Muscle layer of duodenum (tissue), 2 donors: ENCODE measurements around the gene RBBP8NL.

Source experiments
- H3K27ac ChIP-seq: one replicate; pipeline ENCODE4 v1.7.0; 2013; ENCODE audit warnings: mild to moderate bottlenecking, low read length
- H3K27me3 ChIP-seq: one replicate; pipeline ENCODE4 v1.7.0; 2013; ENCODE audit warnings: low read depth, mild to moderate bottlenecking, control low read depth, low read length
- H3K36me3 ChIP-seq, 2 donors: one replicate each; pipeline ENCODE4 v1.7.0; 2013; ENCODE audit warnings: low read length in 2 of 2, control low read depth in 1 of 2, mild to moderate bottlenecking in 1 of 2; ENCODE audit not compliant: insufficient read depth in 2 of 2, control insufficient read depth in 1 of 2
- H3K4me1 ChIP-seq, 2 donors: one replicate each; pipeline ENCODE4 v1.7.0; 2013; ENCODE audit warnings: low read length in 2 of 2, mild to moderate bottlenecking in 2 of 2, control low read depth in 1 of 2, moderate library complexity in 1 of 2; ENCODE audit not compliant: insufficient read depth in 2 of 2, control insufficient read depth in 1 of 2
- H3K4me3 ChIP-seq, 2 donors: one replicate each; pipeline ENCODE4 v1.7.0; 2013; ENCODE audit warnings: low read length in 2 of 2, low read depth in 1 of 2, mild to moderate bottlenecking in 1 of 2
- H3K9me3 ChIP-seq, 2 donors: one replicate each; pipeline ENCODE4 v1.7.0; 2013; ENCODE audit warnings: low read length in 2 of 2, control low read depth in 1 of 2, mild to moderate bottlenecking in 1 of 2; ENCODE audit not compliant: control insufficient read depth in 1 of 2
- donor health status: healthy.

RBBP8NL gene

GRCh38 chr20:62425281-62426058 is 1.9 kb downstream of the RBBP8NL start:
- Histone ChIP-seq H3K9me3 (no peaks in the 10 kb centered on the region), H3K36me3 (no peaks in the 10 kb centered on the region), H3K4me1 (no peaks in the 10 kb centered on the region), H3K27me3 (no peaks in the 10 kb centered on the region), H3K4me3 (no peak overlapping the region), H3K27ac (no peak overlapping the region)

- no peaks in the 10 kb centered on the region for H3K4me1 ChIP-seq
- H3K27ac ChIP-seq, result no peak overlapping the region
- no peaks in the 10 kb centered on the region for H3K9me3 ChIP-seq
- H3K27me3 ChIP-seq, result no peaks in the 10 kb centered on the region
- H3K36me3 ChIP-seq, result no peaks in the 10 kb centered on the region
- H3K4me3 ChIP-seq, result no peak overlapping the region
Observed at GRCh38 chr20:62424249-62425107, 2.9 kb downstream of the RBBP8NL start.

GRCh38 chr20:62423326-62423706 is 4.0 kb downstream of the RBBP8NL start:
- Histone ChIP-seq H3K4me3 (no peak overlapping the region), H3K4me1 (no peaks in the 10 kb centered on the region), H3K36me3 (no peaks in the 10 kb centered on the region), H3K27ac (no peak overlapping the region), H3K27me3 (no peaks in the 10 kb centered on the region), H3K9me3 (no peaks in the 10 kb centered on the region)

GRCh38 chr20:62422636-62423325 is 4.6 kb downstream of the RBBP8NL start:
- Histone ChIP-seq H3K36me3 (no peaks in the 10 kb centered on the region), H3K27me3 (no peaks in the 10 kb centered on the region), H3K4me1 (no peaks in the 10 kb centered on the region), H3K4me3 (no peak overlapping the region), H3K9me3 (no peaks in the 10 kb centered on the region), H3K27ac (no peak overlapping the region)

GRCh38 chr20:62421716-62421990 is 5.7 kb downstream of the RBBP8NL start:
- Histone ChIP-seq H3K4me1 (no peaks in the 10 kb centered on the region), H3K27me3 (no peaks in the 10 kb centered on the region), H3K27ac (no peak overlapping the region), H3K36me3 (no peaks in the 10 kb centered on the region), H3K9me3 (no peaks in the 10 kb centered on the region), H3K4me3 (no peak overlapping the region)

- Histone ChIP-seq H3K4me1 (no peaks in the 10 kb centered on the region), H3K27me3 (no peaks in the 10 kb centered on the region), H3K36me3 (no peaks in the 10 kb centered on the region), H3K4me3 (no peak overlapping the region), H3K9me3 (no peaks in the 10 kb centered on the region), H3K27ac (no peak overlapping the region)
Observed at GRCh38 chr20:62420846-62421715, 6.3 kb downstream of the RBBP8NL start.

- Histone ChIP-seq H3K4me3 (no peak overlapping the region), H3K27me3 (no peaks in the 10 kb centered on the region), H3K27ac (no peak overlapping the region), H3K36me3 (no peaks in the 10 kb centered on the region), H3K9me3 (no peaks in the 10 kb centered on the region), H3K4me1 (no peaks in the 10 kb centered on the region)
Observed at GRCh38 chr20:62419759-62420158, 7.6 kb downstream of the RBBP8NL start.

GRCh38 chr20:62418709-62419487 is 8.4 kb downstream of the RBBP8NL start:
- Histone ChIP-seq H3K4me1 (no peaks in the 10 kb centered on the region), H3K9me3 (no peaks in the 10 kb centered on the region), H3K27ac (no peak overlapping the region), H3K36me3 (no peaks in the 10 kb centered on the region), H3K27me3 (no peaks in the 10 kb centered on the region), H3K4me3 (no peak overlapping the region)

GRCh38 chr20:62417981-62418708 is 9.2 kb downstream of the RBBP8NL start:
- Histone ChIP-seq H3K36me3 (no peaks in the 10 kb centered on the region), H3K27me3 (no peaks in the 10 kb centered on the region), H3K27ac (no peak overlapping the region), H3K4me3 (no peak overlapping the region), H3K9me3 (no peaks in the 10 kb centered on the region), H3K4me1 (no peaks in the 10 kb centered on the region)
